H1 (cell line): Measurements from ENCODE around the gene LHCGR. TPM values are rescaled to one million over a fixed set of nuclear protein-coding genes. Genes with fewer than 3 reads are reported as not detected.

Source experiments
- CTCF ChIA-PET: fragments of 300-600 bp; sonication (Branson Sonifier 250); formaldehyde crosslinking; loops from one replicate; lab custom pipeline; 2021; ENCODE audit not compliant: partially characterized antibody; lab: Charles Lee
- POLR2A ChIA-PET: fragments of 300-600 bp; sonication (Branson Sonifier 250); formaldehyde crosslinking; loops from one replicate; lab custom pipeline; 2021; ENCODE audit warnings: inconsistent platforms; ENCODE audit not compliant: partially characterized antibody; lab: Charles Lee
- DNase-seq, 2 experiments: peaks; one replicate each; pipeline versions ENCODE4 v3.0.0 to v3.0.0-alpha.2; 2010 to 2022; ENCODE audit warnings: low spot score in 2 of 2, low read depth in 1 of 2, mixed read lengths in 1 of 2
- FAIRE-seq: peaks from 2 replicates; lab custom pipeline; 2011; peaks lifted over from hg19 to GRCh38; lab: Jason Lieb, UNC
- H2AFZ ChIP-seq: 2 replicates; pipeline ENCODE4 v1.8.1; 2012; ENCODE audit warnings: low read length, inconsistent platforms
- H2AK5ac ChIP-seq: 2 replicates; pipeline ENCODE4 v1.6.1; 2013; ENCODE audit warnings: low read depth, low read length
- H2BK120ac ChIP-seq: replicated peaks from 2 replicates; pipeline ENCODE3; 2013; ENCODE audit warnings: low read depth, low read length, inconsistent platforms
- H2BK12ac ChIP-seq: 2 replicates; pipeline ENCODE4 v1.6.1; 2013; ENCODE audit warnings: low read depth, low read length
- H2BK15ac ChIP-seq: 2 replicates; pipeline ENCODE4 v1.6.1; 2013; ENCODE audit warnings: low read length
- H2BK20ac ChIP-seq: 2 replicates; pipeline ENCODE4 v1.6.1; 2013; ENCODE audit warnings: low read length
- H2BK5ac ChIP-seq: 2 replicates; pipeline ENCODE4 v1.6.1; 2013; ENCODE audit warnings: low read depth, low read length
- H3K14ac ChIP-seq: 2 replicates; pipeline ENCODE4 v1.6.1; 2013; ENCODE audit warnings: inconsistent platforms; ENCODE audit not compliant: insufficient read length
- H3K18ac ChIP-seq: 2 replicates; pipeline ENCODE4 v1.6.1; 2013; ENCODE audit warnings: low read length; ENCODE audit errors: extremely low read depth
- H3K23ac ChIP-seq: 2 replicates; pipeline ENCODE4 v1.6.1; 2013; ENCODE audit warnings: inconsistent platforms; ENCODE audit not compliant: insufficient read length
- H3K23me2 ChIP-seq: 2 replicates; pipeline ENCODE4 v1.6.1; 2013; ENCODE audit warnings: low read depth, low read length
- H3K27ac ChIP-seq: 2 replicates; pipeline ENCODE4 v1.6.1; 2011; ENCODE audit warnings: low read depth, low read length, inconsistent platforms
- H3K27me3 ChIP-seq, 4 experiments: replicated peaks in 1 of 4; 1 replicate in 1 of 4; 2 replicates in 3 of 4; pipeline versions ENCODE4 v1.6.1 to v1.8.1; 2011 to 2013; ENCODE audit warnings: low read length in 3 of 4, mild to moderate bottlenecking in 3 of 4, inconsistent platforms in 2 of 4, mixed read lengths in 2 of 4, moderate library complexity in 1 of 4; ENCODE audit not compliant: control insufficient read depth in 3 of 4, insufficient read depth in 3 of 4; ENCODE audit errors: extremely low read depth in 1 of 4
- H3K36me3 ChIP-seq, 4 experiments: 2 replicates each; pipeline versions ENCODE4 v1.6.1 to v1.8.1; 2011 to 2013; ENCODE audit warnings: mild to moderate bottlenecking in 4 of 4, low read length in 3 of 4, moderate library complexity in 2 of 4, control low read depth in 1 of 4, inconsistent platforms in 1 of 4; ENCODE audit not compliant: insufficient read depth in 4 of 4, control insufficient read depth in 2 of 4
- H3K4ac ChIP-seq: replicated peaks from 2 replicates; pipeline ENCODE3; 2013; ENCODE audit warnings: low read length, low read depth, mixed read lengths, inconsistent platforms; ENCODE audit not compliant: insufficient read length
- H3K4me1 ChIP-seq, 4 experiments: replicated peaks in 1 of 4; 1 replicate in 1 of 4; 2 replicates in 3 of 4; pipeline versions ENCODE4 v1.6.1 to v1.8.1; 2011 to 2013; ENCODE audit warnings: low read length in 3 of 4, inconsistent platforms in 2 of 4, mixed read lengths in 1 of 4; ENCODE audit not compliant: insufficient read depth in 4 of 4, control insufficient read depth in 3 of 4
- H3K4me2 ChIP-seq, 2 experiments: 2 replicates each; pipeline versions ENCODE4 v1.6.1 to v1.8.1; 2011 to 2013; ENCODE audit warnings: low read depth in 2 of 2, low read length in 2 of 2, control low read depth in 1 of 2, inconsistent platforms in 1 of 2, mild to moderate bottlenecking in 1 of 2; ENCODE audit not compliant: insufficient read depth in 1 of 2
- H3K4me3 ChIP-seq, 4 experiments: fragments of 200-600, 300-600 bp in 1 of 4; sonication (generic), shearing (Covaris generic), sonication (Bioruptor Twin) in 1 of 4; 2 replicates each; pipeline versions ENCODE4 v1.5.1 to v1.8.1; 2011 to 2016; ENCODE audit warnings: low read length in 4 of 4, low read depth in 3 of 4, control low read depth in 2 of 4, inconsistent platforms in 2 of 4, mild to moderate bottlenecking in 2 of 4, mixed read lengths in 1 of 4, moderate library complexity in 1 of 4; ENCODE audit not compliant: insufficient read depth in 2 of 4; ENCODE audit errors: extremely low read depth in 1 of 4
- H3K56ac ChIP-seq: replicated peaks from 2 replicates; pipeline ENCODE3; 2013; ENCODE audit warnings: low read depth, mild to moderate bottlenecking, mixed read lengths, low read length, inconsistent platforms; ENCODE audit not compliant: insufficient read length
- H3K79me1 ChIP-seq: 2 replicates; pipeline ENCODE4 v1.6.1; 2013; ENCODE audit warnings: low read depth, low read length, control low read depth
- H3K79me2 ChIP-seq, 2 experiments: 2 replicates each; pipeline versions ENCODE4 v1.6.1 to v1.8.1; 2012 to 2013; ENCODE audit warnings: low read length in 2 of 2, mild to moderate bottlenecking in 2 of 2, inconsistent platforms in 1 of 2; ENCODE audit not compliant: insufficient read depth in 2 of 2, control insufficient read depth in 1 of 2
- H3K9ac ChIP-seq, 4 experiments: replicated peaks in 1 of 4; 1 replicate in 1 of 4; 2 replicates in 3 of 4; pipeline versions ENCODE4 v1.6.1 to v1.8.1; 2011 to 2013; ENCODE audit warnings: low read depth in 3 of 4, low read length in 3 of 4, control low read depth in 2 of 4, mild to moderate bottlenecking in 2 of 4, moderate library complexity in 2 of 4, inconsistent platforms in 1 of 4; ENCODE audit errors: extremely low read depth in 1 of 4
- H3K9me3 ChIP-seq, 2 experiments: 2 replicates each; pipeline versions ENCODE4 v1.6.1 to v1.8.1; 2012 to 2013; ENCODE audit warnings: mild to moderate bottlenecking in 2 of 2, moderate library complexity in 2 of 2, control low read depth in 1 of 2, inconsistent platforms in 1 of 2, low read depth in 1 of 2, low read length in 1 of 2, mixed read lengths in 1 of 2; ENCODE audit not compliant: insufficient read depth in 2 of 2
- H4K20me1 ChIP-seq, 2 experiments: replicated peaks in 1 of 2; 2 replicates each; pipeline versions ENCODE3 to v1.8.1; 2011 to 2013; ENCODE audit warnings: inconsistent platforms in 2 of 2, low read length in 2 of 2, mild to moderate bottlenecking in 1 of 2; ENCODE audit not compliant: insufficient read depth in 2 of 2, control insufficient read depth in 1 of 2
- H4K5ac ChIP-seq: 2 replicates; pipeline ENCODE4 v1.6.1; 2013; ENCODE audit warnings: low read length, low read depth, mixed read lengths, inconsistent platforms; ENCODE audit not compliant: insufficient read length
- H4K8ac ChIP-seq: 2 replicates; pipeline ENCODE4 v1.8.0; 2013; ENCODE audit warnings: mild to moderate bottlenecking, moderate library complexity, low read length, inconsistent platforms; ENCODE audit not compliant: insufficient read depth; ENCODE audit errors: extremely low read depth
- H4K91ac ChIP-seq: replicated peaks from 2 replicates; pipeline ENCODE3; 2013; ENCODE audit warnings: low read length, mixed read lengths, inconsistent platforms; ENCODE audit not compliant: insufficient read length
- ASH2L ChIP-seq: fragments of 200-600, 300-600 bp; sonication (generic); IDR thresholded peaks from one replicate; pipeline ENCODE4 v1.7.1; 2017; ENCODE audit warnings: low read length
- ATF2 ChIP-seq: IDR thresholded peaks from 2 replicates; pipeline ENCODE4 v1.6.1; 2012; ENCODE audit warnings: low read length, inconsistent platforms
- BACH1 ChIP-seq: IDR thresholded peaks from 2 replicates; pipeline ENCODE4 v1.6.1; 2012; ENCODE audit warnings: low read length, improper control_type of control experiment
- JUN ChIP-seq: IDR thresholded peaks from 2 replicates; pipeline ENCODE4 v1.6.1; 2011; ENCODE audit warnings: low read depth, mild to moderate bottlenecking, improper control_type of control experiment, low read length
- KDM5A ChIP-seq: fragments of 200-600 bp; IDR thresholded peaks from 2 replicates; pipeline ENCODE4 v1.7.1; 2012; ENCODE audit warnings: mild to moderate bottlenecking, low read length, inconsistent platforms, mixed read lengths
- MAX ChIP-seq: IDR thresholded peaks from 2 replicates; pipeline ENCODE4 v1.6.1; 2012; ENCODE audit warnings: inconsistent platforms
- POLR2A ChIP-seq, 2 experiments: IDR thresholded peaks; 1 replicate in 1 of 2; 2 replicates in 1 of 2; pipeline ENCODE4 v1.6.1; 2011; ENCODE audit warnings: low read depth in 2 of 2, low read length in 2 of 2, mild to moderate bottlenecking in 2 of 2; ENCODE audit errors: control extremely low read depth in 1 of 2
- RFX5 ChIP-seq: IDR thresholded peaks from 2 replicates; pipeline ENCODE4 v1.6.1; 2011; ENCODE audit warnings: low read depth, low read length, improper control_type of control experiment, borderline replicate concordance
- SIRT6 ChIP-seq: IDR thresholded peaks from one replicate; pipeline ENCODE4 v1.7.1; 2012; ENCODE audit warnings: low read length, inconsistent platforms
- SP1 ChIP-seq: IDR thresholded peaks from 2 replicates; pipeline ENCODE4 v1.6.1; 2011; ENCODE audit warnings: low read depth, low read length
- SP2 ChIP-seq: IDR thresholded peaks from 2 replicates; pipeline ENCODE4 v1.6.1; 2012; ENCODE audit warnings: mild to moderate bottlenecking, low read length, inconsistent platforms
- SUZ12 ChIP-seq: fragments of 200-600 bp; sonication (generic); IDR thresholded peaks from 2 replicates; pipeline ENCODE4 v1.6.1; 2012; ENCODE audit warnings: mild to moderate bottlenecking, inconsistent platforms, low read length, moderate library complexity, mixed read lengths
- TAF1 ChIP-seq: IDR thresholded peaks from 2 replicates; pipeline ENCODE4 v1.6.1; 2011; ENCODE audit warnings: mild to moderate bottlenecking, low read depth, low read length
- TBP ChIP-seq: IDR thresholded peaks from 2 replicates; pipeline ENCODE4 v1.6.1; 2011; ENCODE audit warnings: low read depth, low read length, improper control_type of control experiment
- TCF12 ChIP-seq: IDR thresholded peaks from 2 replicates; pipeline ENCODE4 v1.6.1; 2011; ENCODE audit warnings: low read depth, mild to moderate bottlenecking, low read length
- WGBS, 2 experiments: shearing (Covaris generic) in 1 of 2; methylation state at CpG; one replicate each; pipeline versions ENCODE4 v1.1.6 to v1.1.7; 2013 to 2015; ENCODE audit warnings: low lambda C conversion rate in 2 of 2, mixed read lengths in 2 of 2, inconsistent platforms in 1 of 2, low coverage in 1 of 2, missing lambda C conversion rate in 1 of 2; ENCODE audit not compliant: insufficient replicate concordance in 2 of 2, insufficient coverage in 1 of 2, insufficient read length in 1 of 2; ENCODE audit errors: extremely low coverage in 1 of 2, missing lambda C conversion rate in 1 of 2; 5-methylcytosine and 5-hydroxymethylcytosine counted together
- polyA plus RNA-seq, 7 experiments: library from polyadenylated mRNA; depleted of rRNA in 3 of 7; stranded (reverse) in 5 of 7; unstranded in 2 of 7; fragments of >200 nt in 5 of 7; fragments of 200-250 nt in 2 of 7; gene quantifications; 1 replicate in 5 of 7; 2 replicates in 1 of 7; 4 replicates in 1 of 7; pipeline versions ENCODE4 v1.2.1 to v1.2.3, GENCODE V29; 2011 to 2013; ENCODE audit warnings: missing spikeins in 2 of 7, mixed read lengths in 2 of 7
- total RNA-seq: library from RNA; stranded (reverse); fragmentation: NEBNext Ultra II Directional; extraction: Animal tissue kit (Norgen Biotek cat#: 25700); gene quantifications from 2 replicates; pipeline ENCODE4 v1.2.1, GENCODE V29; 2021

Gene LHCGR
- total and polyA plus RNA-seq, 2 of the 8 experiments (the other 6 are each of a cell fraction or from before 2014, with no cell fraction given): 0.30 to 0.73 TPM

- no peak for FAIRE-seq
- 93% methylated on average over 1 of the region's 1 CpG; no CpG with 5 or more reads in 1 of the 2 experiments for WGBS, 2 experiments
- H2BK120ac ChIP-seq: no peak overlapping the region
- TF ChIP-seq KDM5A: no peak
- no peak for TF ChIP-seq ASH2L
- no peak for TF ChIP-seq SIRT6
- no peak for TF ChIP-seq SUZ12
- no peak for TF ChIP-seq BACH1
- no peak for TF ChIP-seq TCF12
- TF ChIP-seq ATF2: no peak
- no peak for TF ChIP-seq RFX5
- TF ChIP-seq TAF1: no peak
- TF ChIP-seq MAX: no peak
- TF ChIP-seq SP2: no peak
- no peak for TF ChIP-seq SP1
- TF ChIP-seq POLR2A (IDR thresholded peaks at IDR 0.05; ENCODE audit: control extremely low read depth in 1 of 2, low read depth in 2 of 2, low read length in 2 of 2): no peak
- no peak for TF ChIP-seq TBP
- no peak for TF ChIP-seq JUN
Observed at GRCh38 chr2:48759682-48760081, 4.2 kb upstream of the LHCGR start.

More at GRCh38 chr2:48759682-48760081, 4.2 kb upstream of the LHCGR start:
- Histone ChIP-seq H4K20me1 (no peaks in the 10 kb centered on the region), H4K91ac (no peak overlapping the region), H3K9ac (no peak overlapping the region), H3K56ac (no peak overlapping the region), H3K36me3 (no peaks in the 10 kb centered on the region), H3K14ac (no peak overlapping the region), H2BK12ac (no peak overlapping the region), H3K79me2 (no peaks in the 10 kb centered on the region), H3K23ac (no peak overlapping the region), H3K4me1 (peaks cover 0 to 9% (median 7%) of the 10 kb centered on the region in 4 experiments; a peak in 4 of 7 replicates), H3K4me3 (no peak overlapping the region), H3K4me2 (no peak overlapping the region), H2AFZ (no peak overlapping the region), H3K27me3 (peaks cover 0 to 8% (median 7%) of the 10 kb centered on the region in 4 experiments; a peak in 4 of 7 replicates), H2BK5ac (no peak overlapping the region), H2AK5ac (no peak overlapping the region), H3K23me2 (peaks cover 3% of the 10 kb centered on the region), H3K27ac (no peak overlapping the region), H4K5ac (no peak overlapping the region), H3K9me3 (no peaks in the 10 kb centered on the region), H4K8ac (no peak overlapping the region), H3K79me1 (no peaks in the 10 kb centered on the region), H3K18ac (no peak overlapping the region), H2BK20ac (no peak overlapping the region), H3K4ac (no peak overlapping the region), H2BK15ac (no peak overlapping the region)
- ChIA-PET POLR2A (no interaction called here), CTCF (interaction anchor here (0.6 kb wide), 1 partner anchor 34 kb away, joined by 3 read pairs; no protein-coding TSS in a partner anchor)
- no peak for DNase-seq
